OCI-LY3 (cell line): ENCODE data around the gene RUBCN.
"Not testable (repeated sequence)": the region's sequence is repeated elsewhere in the genome, so short reads cannot be mapped to it uniquely, and the experiment has no call there.

ENCODE experiments used
- CTCF ChIP-seq: fragments of 200-600, 300-600 bp; sonication (generic); IDR thresholded peaks from 2 replicates; pipeline ENCODE4 v1.5.1; 2014; ENCODE audit warnings: antibody characterized with exemption, low read length, low read depth
- EZH2phosphoT487 ChIP-seq: fragments of 200-600 bp; shearing (Covaris generic); IDR thresholded peaks from 2 replicates; pipeline ENCODE4 v1.6.1; 2018; ENCODE audit warnings: antibody characterized with exemption, mixed run types, low read depth

GRCh38 chr3:197647649-197648048 is 89.1 kb downstream of the RUBCN start:
- not testable (repeated sequence) for TF ChIP-seq CTCF, EZH2phosphoT487
